Activated T-cell treated with anti-CD3 and anti-CD28 coated beads for 1 hour (primary cell): Measurements from ENCODE around the gene FCSK.

ENCODE experiments used
- DNase-seq: peaks from one replicate; pipeline ENCODE4 v3.0.0-alpha.2; 2020; ENCODE audit warnings: low read depth

The FCSK gene

DNA sequence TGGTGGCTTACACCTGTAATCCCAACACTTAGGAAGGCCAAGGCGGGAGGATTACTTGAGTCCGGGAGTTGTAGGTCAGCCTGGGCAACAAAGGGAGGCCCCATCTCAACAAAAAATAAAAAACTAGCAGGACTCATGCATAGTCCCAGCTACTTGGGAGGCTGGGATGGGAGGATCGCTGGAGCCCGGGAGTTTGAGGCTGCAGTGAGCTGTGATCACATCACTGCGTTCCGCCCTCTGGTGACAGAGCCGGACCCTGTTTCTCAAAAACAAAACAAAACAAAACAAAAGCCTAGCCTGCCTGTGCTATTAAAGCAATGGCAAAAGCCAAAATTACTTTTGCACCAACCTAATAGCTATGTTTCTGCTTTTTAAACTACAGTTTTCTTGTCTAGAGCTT is 1.5 kb downstream of the FCSK start:
- no peak for DNase-seq

DNA sequence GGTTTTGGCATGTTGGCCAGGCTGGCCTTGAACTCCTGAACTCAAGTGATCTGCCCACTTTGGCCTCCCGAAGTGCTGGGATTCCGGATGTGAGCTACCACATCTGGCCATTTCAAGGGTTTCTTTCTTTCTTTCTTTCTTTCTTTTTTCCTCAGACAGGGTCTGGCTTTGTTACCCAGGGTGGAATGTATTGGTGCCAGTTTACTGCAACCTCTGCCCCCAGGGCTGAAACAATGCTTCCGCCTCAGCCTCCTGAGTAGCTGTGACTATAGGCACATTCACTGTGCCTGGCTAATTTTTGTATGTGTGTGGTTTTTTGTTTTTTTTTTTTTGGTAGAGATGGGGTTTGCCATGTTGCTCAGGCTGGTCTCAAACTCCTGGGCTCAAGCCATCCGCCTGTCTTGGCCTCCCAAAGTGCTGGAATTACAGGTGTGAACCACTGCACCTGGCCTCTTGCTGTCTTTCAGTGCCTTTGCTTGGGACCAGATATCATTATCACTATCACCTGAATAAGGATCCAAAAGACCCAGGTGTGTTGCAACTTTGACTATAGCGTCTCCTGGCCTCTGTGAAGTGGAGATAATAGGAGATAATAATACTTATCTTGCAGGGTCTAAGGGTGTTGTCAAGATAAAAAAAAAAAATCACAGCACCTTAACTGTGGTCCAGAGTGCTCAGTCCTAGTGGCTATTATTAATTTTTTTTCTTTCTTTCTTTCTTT is 3.2 kb downstream of the FCSK start:
- DNase-seq: no peak

DNA sequence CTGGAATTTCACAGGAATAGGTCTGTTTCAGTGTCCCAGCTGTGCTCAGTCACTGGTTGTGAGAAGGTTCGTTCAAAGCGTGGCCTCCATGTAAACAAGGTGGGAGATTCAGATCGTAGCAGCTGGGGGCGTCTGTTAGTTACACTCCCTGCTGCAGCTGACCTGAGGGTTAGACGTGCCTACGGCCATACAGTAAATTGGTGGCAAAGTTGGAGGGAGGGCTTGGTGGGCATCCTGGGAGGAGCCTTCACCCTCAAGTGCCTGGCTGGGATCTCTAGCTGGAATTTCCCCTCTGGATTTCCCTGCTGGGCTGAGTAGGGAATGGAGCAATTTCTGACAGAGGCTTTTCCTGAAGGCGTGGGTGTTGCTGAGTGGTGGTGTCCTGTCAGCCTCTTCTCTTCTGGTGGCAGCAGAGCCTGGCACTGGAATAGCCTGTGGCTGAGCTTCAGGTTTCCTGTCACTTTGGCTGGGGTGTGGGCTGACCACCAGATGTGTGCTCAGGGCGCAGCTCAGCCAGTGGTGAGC is 6.4 kb downstream of the FCSK start:
- DNase-seq: no peak

DNA sequence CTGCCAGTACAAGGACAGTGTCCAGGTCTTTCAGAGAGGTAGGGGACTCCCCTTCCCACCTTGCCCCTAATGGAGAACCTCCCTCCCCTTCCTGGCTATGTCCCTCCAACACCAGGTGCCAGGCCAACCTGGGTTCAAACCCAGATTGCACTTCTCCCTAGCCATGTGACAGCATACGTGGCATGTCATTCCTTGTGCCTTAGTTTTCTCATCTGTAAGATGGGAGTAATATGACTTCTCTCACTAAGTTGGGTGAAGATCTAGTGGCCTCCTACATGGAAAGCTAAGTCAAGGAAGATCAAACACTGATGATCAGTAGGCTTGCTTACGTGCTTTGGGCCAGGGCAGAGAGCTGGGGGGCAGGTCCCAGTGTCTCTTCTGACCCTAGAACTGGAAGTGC is 8.8 kb downstream of the FCSK start:
- DNase-seq: no peak

DNA sequence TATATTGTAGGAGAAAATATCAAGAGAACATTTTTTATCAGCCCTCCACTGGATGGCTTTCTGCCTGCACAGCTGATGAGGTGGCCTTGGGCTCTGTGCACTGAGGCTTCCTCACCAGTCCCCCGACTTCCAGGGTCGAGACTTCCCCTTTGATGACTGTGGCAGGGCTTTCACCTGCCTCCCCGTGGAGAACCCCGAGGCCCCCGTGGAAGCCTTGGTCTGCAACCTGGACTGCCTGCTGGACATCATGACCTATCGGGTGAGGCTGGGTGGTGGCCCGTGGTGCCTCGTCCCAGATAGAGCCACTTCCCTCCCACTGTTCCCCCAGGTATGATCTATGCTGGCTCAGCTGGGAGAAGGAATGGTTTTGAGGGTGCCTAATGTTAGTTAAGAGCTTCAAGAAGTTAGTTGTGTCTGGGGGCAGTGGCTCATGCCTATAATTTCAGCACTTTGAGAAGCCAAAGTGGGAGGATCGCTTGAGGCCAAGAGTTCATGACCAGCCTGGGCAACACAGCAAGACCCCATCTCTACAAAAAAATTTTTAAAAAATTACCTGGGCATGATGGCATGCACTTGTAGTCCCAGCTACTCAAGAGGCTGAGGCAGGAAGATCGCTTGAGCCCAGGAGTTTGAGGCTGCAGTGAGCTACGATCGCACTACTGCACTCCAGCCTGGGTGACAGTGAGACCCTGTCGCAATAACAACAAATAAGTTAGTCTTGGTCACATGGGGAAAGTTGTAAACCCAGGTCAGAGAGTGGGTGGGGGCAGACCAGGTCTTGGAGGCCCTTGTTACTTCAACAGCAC is 11.8 kb downstream of the FCSK start:
- DNase-seq: no peak

DNA sequence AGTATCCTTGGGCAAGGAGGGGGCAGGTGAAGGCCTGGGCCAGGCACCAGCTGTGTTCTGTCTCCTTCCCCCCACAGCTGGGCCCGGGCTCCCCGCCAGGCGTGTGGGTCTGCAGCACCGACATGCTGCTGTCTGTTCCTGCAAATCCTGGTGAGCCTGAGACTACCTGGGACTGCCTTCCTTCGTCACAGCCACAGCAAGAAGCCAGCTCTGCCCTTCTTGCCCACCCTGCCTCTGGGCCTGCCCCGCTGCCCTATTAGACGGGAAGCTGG is 12.3 kb downstream of the FCSK start:
- DNase-seq: no peak

DNA sequence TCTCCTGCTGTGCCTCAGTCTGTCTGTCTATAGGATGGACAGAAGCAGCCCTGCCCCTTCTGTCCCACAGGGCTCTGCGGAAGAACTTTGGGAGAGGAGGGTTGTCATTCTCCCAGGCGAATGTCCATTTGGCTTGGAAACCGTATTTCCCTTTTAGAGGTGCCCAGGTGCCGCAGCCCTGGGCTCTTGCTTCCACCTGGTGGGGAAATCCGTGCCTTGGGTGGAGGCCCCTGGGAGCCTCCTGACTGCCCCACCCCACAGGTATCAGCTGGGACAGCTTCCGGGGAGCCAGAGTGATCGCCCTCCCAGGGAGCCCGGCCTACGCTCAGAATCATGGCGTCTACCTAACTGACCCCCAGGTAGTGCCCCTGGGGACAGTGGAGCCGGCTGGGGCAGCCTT is 12.7 kb downstream of the FCSK start:
- no peak for DNase-seq

DNA sequence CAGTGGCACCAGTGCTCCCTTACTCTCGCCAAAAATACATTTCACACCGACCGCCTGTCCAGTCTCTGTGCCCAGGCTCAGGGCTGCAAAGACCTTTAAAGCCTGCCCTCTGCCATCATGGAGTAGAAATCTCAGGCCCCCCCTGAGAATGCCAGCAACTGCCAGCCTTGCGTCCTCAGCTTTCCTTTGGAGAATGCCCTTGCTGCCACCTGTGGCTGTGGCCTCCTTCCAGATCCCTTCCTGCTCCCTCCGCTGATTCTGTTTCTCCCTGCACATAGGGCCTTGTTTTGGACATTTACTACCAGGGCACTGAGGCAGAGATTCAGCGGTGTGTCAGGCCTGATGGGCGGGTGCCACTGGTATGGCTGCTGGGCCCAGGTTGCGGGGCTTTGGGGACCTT is 13.2 kb downstream of the FCSK start:
- DNase-seq: no peak

DNA sequence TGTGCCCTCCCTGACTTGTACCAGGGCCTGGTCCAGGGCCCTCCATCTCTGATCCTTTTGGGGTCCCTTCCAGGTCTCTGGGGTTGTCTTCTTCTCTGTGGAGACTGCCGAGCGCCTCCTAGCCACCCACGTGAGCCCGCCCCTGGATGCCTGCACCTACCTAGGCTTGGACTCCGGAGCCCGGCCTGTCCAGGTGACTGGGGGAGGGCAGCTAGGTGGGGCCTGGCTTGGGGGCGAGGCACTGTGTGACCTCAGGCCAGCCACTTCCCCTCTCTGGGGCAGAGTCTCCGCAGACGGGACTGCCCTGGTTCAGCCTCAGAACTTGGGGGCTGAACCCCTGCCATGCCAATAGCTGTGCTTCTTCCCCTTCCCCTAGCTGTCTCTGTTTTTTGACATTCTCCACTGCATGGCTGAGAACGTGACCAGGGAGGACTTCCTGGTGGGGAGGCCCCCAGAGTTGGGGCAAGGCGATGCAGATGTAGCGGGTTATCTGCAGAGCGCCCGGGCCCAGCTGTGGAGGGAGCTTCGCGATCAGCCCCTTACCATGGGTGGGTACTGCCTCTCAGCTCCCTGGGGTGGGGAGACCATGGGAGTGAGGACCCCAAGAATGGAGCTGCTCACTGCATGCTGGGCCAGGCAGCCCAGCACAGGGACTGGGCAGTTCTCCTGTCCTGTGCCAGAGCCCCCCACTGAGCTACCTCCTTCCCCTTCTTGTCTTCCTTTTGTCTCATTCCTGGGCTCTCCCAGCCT is 14.6 kb downstream of the FCSK start:
- no peak for DNase-seq

DNA sequence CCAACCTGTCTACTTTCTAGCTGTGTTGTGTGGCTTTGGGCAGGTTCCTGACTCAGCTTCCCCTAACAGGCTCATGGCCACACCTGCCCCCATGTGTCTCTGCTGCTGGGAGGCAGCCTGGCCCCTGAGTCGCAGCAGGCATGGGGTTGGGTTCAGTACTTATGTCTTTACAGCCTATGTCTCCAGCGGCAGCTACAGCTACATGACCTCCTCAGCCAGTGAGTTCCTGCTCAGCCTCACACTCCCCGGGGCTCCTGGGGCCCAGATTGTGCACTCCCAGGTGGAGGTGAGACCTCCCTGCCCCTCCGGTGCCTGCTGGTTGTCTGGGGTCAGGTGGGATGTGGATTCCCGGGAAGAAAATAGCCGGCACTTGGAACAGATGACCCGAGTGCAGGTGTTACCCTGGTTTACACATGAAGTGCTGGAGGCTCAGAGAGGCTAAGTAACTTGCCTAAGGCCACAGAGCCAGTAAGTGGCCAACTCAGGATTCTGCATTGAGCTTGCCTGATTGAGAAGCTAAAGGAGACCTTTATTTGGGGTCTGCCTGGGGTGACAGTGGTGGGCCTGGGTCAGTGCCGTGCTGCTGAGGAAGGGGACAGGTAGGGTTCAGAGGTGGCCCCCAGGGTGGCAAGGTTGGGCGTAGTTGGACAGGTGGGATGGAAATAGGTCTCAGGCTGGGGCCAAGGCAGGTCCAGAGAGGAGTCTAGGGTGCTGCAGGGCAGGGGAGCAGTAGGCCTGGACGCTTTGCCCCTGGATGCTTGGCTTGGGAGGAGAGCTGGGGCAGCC is 15.9 kb downstream of the FCSK start:
- DNase-seq: no peak

DNA sequence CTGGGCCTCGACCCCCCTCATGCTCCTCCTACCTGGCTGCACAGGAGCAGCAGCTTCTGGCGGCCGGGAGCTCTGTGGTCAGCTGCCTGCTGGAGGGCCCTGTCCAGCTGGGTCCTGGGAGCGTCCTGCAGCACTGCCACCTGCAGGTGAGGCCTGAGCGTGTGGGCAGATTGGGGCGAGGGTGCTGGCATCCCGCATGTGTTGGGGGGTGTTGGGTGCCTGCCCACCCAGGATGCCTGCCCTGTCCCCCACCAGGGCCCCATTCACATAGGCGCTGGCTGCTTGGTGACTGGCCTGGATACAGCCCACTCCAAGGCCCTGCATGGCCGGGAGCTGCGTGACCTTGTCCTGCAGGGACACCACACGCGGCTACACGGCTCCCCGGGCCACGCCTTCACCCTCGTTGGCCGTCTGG is 16.5 kb downstream of the FCSK start:
- no peak for DNase-seq

DNA sequence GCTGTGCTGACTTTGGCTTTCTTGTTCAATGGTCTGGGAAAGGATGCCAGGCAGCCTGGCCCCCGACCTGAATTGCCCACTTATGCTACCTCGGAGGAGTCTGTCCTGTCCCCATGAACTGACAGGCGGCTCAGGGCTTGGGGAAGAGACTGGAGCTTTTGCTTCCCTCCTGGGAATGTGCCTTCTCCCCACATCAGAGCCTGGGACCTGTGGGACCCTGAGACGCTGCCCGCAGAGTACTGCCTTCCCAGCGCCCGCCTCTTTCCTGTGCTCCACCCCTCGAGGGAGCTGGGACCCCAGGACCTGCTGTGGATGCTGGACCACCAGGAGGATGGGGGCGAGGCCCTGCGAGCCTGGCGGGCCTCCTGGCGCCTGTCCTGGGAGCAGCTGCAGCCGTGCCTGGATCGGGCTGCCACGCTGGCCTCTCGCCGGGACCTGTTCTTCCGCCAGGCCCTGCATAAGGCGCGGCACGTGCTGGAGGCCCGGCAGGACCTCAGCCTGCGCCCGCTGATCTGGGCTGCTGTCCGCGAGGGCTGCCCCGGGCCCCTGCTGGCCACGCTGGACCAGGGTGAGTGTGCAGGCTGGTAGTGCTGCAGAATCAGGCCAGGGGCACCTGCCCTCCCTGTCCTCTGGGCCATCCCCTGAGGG is 18.5 kb downstream of the FCSK start:
- DNase-seq: no peak

DNA sequence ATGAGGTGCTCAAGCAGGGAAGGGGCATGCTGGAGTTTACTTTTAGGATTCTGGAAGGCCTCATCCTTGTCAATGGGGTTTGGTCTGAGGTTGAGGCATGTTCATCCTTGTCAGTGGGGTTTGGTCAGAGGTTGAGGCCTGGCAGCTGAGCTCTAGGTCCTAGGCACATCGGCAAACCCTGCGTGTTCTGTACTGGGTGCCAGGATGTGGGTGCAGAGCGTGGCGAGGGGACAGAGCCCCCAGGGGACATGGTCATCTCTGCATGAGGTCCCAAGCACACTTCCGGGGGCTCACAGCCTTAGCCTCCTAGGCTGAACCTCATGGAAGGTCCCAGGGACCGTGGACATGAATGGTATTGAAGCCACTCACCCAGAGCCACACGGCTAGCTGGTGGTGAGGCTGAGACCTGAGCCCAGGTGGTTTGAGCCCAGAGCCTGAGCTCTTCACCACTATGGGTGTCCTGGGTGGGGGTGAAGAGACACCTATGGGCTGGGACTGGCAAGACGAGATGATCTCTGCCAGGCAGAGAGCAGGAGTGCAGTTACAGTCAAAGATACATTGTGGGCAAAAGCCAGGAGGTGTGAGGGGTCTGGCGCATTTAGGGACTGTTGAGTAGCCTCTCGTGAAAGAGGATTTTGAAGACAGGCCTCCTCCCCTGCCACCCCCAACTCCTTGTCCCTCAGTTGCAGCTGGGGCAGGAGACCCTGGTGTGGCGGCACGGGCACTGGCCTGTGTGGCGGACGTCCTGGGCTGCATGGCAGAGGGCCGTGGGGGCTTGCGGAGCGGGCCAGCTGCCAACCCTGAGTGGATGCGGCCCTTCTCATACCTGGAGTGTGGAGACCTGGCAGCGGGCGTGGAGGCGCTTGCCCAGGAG is 19.3 kb downstream of the FCSK start:
- DNase-seq: no peak

DNA sequence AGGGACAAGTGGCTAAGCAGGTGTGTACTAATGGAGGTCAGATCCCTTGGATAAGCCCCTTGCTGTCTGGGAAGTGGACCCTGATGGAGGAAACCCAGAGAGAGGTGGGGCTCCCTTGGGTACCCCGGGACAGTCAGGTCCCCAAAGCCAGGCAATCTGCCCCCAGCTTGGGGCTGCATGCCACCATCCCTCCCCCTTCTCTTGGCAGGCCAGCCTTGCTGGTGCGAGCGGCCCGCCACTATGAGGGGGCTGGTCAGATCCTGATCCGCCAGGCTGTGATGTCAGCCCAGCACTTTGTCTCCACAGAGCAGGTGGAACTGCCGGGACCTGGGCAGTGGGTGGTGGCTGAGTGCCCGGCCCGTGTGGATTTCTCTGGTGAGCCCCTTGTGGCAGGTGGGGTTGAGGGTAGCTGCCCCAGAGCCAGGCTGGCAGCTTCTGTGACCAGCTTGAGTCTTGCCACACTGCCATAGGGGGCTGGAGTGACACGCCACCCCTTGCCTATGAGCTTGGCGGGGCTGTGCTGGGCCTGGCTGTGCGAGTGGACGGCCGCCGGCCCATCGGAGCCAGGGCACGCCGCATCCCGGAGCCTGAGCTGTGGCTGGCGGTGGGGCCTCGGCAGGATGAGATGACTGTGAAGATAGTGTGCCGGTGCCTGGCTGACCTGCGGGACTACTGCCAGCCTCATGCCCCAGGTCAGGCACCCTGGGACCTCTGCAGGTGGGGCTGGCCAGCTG is 20.1 kb downstream of the FCSK start:
- DNase-seq: no peak

DNA sequence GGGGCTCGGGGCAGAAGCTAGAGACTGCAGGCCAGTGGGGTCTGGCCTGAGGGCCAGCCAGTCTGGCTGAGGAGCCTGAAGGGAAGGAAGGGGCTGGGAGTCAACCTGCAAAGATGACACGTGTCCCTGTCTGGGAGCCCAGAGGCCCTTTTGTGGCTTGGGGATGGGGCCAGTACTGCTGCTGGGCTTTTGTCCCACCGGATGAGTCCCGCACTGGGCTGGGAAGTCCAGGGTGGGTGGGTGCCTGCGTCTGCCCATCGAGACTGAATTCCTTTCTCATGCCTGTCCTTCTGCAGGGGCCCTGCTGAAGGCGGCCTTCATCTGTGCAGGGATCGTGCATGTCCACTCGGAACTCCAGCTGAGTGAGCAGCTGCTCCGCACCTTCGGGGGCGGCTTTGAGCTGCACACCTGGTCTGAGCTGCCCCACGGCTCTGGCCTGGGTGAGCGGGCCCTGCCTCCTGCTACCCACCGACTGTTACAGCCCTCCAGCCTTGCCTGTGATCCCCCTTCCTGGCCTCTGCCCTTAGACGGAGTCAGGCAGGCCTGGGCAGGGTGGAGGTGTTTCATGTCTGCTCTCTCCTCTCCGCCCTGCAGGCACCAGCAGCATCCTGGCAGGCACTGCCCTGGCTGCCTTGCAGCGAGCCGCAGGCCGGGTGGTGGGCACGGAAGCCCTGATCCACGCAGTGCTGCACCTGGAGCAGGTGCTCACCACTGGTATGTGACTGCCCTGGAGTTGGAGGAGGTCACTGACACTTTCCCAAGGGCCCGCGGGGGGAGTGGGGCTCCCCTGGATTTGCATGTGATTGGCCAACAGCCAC is 20.9 kb downstream of the FCSK start:
- DNase-seq: no peak

DNA sequence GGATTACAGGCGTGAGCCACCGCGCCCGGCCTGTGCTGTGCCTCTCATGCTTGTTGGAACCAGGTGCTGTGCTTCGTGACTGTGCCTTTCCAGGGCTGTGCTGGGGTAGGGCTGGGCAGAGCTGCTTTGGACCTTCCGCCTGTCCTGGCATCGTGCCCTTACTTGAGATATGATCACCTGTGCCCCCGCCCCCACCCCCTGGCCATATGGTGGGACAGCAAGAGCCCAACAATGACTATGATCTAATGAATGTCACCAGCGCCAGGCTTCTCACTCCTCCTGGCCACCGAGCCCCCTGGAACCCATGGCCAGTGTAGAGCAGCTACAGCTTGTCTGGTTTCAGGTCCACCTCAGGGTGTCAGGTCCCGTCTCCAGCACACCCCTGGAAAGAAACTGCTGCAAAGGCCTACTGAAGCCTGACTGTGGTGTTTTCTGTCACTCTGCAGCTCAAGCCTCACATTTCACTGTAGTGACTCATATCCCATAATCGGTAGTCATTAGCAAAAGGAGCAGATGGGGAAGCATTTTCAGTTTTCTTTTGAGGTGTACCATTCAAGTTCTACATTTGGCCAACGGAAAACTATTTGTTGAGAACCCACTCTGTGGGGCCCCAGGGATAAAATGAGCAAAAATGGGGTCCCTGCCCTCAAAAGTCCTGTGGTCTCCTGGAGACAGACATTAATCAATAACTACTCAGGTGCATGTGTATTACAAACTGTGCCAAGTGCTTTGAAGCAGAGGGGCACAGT is 22.1 kb downstream of the FCSK start:
- DNase-seq: no peak

DNA sequence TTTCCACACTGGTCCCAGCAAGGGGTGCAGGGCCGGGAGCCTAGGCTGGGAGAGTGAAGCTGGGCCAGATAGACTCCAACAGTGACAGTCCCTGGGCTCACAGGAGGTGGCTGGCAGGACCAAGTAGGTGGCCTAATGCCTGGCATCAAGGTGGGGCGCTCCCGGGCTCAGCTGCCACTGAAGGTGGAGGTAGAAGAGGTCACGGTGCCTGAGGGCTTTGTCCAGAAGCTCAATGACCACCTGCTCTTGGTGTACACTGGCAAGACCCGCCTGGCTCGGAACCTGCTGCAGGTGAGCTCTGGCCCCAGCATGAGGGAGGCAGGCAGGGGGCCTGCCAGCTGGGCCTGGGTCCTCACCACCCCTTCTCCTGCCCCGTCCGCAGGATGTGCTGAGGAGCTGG is 23.8 kb downstream of the FCSK start:
- DNase-seq: no peak

DNA sequence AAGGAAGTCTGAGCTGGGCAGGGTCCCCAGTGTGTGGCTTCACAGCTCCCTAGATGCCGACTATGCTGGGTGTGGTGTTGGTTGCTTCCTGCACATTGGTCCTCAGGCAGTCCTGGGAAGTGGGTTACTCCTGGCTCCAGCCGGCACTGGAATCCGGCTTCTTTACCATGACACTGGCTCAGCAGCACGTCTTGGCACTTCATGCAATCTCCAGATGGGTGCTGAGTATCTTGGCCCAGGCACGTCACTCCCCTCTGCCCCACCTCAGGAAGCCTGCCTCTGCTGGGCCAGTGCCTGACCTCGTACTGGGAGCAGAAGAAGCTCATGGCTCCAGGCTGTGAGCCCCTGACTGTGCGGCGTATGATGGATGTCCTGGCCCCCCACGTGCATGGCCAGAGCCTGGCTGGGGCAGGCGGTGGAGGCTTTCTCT is 24.5 kb downstream of the FCSK start:
- no peak for DNase-seq
